Coronary artery (tissue), 2 donors: ENCODE results near the gene PI16.
"Not testable (repeated sequence)": the region's sequence is repeated elsewhere in the genome, so short reads cannot be mapped to it uniquely, and the experiment has no call there.

Experiments used
- DNase-seq: peaks from one replicate; pipeline ENCODE4 v3.0.0-alpha.2; 2017; ENCODE audit warnings: low spot score
- H3K27ac ChIP-seq, 2 donors: fragments of 200-600 bp; sonication (generic); one replicate each; pipeline ENCODE4 v1.5.1; 2016 to 2019
- H3K4me3 ChIP-seq: fragments of 200-600 bp; sonication (generic); 2 replicates; pipeline ENCODE4 v1.5.1; 2016; ENCODE audit warnings: mild to moderate bottlenecking, moderate library complexity
- TF ChIP-seq, protein P1 (sequence below): fragments of 200-600 bp; sonication (generic); IDR thresholded peaks from one replicate; pipeline ENCODE4 v1.5.1; 2019; ENCODE audit warnings: antibody characterized with exemption

The PI16 gene

DNA sequence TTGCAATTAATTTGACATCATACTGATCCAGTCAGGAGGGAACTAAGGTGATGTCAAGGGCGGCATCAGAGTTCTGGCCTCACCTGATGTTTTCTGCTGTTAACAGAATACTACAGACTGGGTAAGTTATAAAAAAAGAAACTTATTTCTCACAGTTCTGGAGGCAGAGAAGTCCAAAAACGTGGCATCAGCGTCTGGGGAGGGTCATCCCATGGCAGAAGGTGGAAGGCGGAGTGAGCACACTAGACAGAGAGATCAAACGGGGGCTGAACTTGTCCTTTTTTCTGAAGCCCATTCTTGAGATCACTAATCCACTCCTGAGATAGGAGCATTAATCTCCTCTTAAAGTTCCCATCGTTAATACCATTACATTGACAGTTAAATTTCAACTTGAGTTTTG, 34.7 kb downstream of the PI16 start:
- no peak for DNase-seq
- Histone ChIP-seq H3K27ac (no peak overlapping the region), H3K4me3 (no peak overlapping the region)
- TF ChIP-seq, protein P1, sequence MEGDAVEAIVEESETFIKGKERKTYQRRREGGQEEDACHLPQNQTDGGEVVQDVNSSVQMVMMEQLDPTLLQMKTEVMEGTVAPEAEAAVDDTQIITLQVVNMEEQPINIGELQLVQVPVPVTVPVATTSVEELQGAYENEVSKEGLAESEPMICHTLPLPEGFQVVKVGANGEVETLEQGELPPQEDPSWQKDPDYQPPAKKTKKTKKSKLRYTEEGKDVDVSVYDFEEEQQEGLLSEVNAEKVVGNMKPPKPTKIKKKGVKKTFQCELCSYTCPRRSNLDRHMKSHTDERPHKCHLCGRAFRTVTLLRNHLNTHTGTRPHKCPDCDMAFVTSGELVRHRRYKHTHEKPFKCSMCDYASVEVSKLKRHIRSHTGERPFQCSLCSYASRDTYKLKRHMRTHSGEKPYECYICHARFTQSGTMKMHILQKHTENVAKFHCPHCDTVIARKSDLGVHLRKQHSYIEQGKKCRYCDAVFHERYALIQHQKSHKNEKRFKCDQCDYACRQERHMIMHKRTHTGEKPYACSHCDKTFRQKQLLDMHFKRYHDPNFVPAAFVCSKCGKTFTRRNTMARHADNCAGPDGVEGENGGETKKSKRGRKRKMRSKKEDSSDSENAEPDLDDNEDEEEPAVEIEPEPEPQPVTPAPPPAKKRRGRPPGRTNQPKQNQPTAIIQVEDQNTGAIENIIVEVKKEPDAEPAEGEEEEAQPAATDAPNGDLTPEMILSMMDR: no peak

DNA sequence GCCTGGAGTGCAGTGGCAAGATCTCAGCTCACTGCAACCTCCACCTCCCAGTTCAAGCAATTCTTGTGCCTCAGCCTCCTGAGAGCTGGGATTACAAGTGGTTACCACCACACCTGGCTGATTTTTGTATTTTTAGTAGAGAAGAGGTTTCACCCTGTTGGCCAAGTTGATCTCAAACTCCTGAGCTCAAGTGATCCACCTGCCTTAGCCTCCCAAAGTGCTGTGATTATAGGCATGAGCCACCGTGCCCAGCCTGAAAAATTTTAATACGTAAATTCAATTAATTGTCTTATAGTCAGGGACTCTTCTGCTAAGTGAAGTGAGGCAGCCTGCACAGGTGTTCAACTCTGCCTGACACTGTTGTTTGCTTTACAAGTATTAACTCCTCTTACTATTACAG, 35.9 kb downstream of the PI16 start:
- DNase-seq, H3K27ac ChIP-seq, H3K4me3 ChIP-seq: not testable (repeated sequence)

GRCh38 chr6:36997811-36998722, 43.5 kb downstream of the PI16 start:
- no peak for DNase-seq

DNA sequence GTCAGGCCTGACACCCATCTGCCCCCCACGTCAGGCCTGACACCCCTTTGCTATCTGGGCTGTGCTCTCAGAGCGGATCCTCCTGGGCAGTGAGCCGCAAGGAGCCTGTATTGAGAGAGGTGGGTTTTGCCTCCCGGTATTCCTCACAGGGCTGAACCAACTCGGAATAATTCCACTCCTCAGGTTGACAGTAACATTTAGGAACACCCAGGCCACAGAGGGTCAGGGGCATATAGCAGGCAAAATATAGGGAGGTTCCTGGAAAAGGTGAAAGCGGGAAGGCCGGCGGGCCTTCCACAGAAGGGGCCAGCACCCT, 44.1 kb downstream of the PI16 start:
- Histone ChIP-seq H3K4me3 (no peak overlapping the region), H3K27ac (no peak overlapping the region)
- TF ChIP-seq, protein P1: no peak
- DNase-seq: no peak

More at GRCh38 chr6:36997811-36998722, 43.5 kb downstream of the PI16 start:
- TF ChIP-seq, protein P1: no peak
- no peak overlapping the region for H3K4me3 ChIP-seq
- H3K27ac ChIP-seq: no peak overlapping the region

DNA sequence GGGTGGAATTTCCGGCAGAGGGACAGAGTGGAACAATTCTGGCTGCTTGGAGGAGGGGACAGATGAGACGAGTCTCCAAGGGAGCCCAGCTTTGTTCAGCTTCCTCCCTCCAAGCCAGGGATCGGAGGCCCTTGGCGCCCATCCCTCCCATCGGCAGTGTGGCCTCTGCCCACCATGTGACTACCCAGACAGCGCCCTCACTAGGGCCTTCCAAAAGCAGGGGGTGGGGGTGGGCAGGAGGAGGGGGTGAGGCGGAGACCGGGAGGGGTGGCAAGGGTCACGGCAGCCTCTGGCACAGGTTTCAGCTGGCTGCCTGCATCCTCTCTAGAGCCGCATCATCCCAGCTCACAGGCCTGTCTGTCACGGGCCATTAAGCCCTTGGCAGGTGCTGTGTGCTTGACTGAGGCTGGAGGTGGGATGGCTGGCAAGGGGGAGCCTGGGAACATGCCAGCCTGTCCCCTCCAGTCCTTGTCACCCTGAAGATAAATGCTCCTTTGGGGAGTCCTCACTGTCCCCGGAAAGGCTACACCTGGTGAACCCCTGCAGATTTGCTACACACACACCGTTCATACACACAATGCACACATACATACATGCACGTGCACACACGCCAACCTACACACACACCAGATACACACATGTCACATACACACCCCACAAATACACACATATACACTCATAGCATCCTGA, 44.7 kb downstream of the PI16 start:
- DNase-seq: no peak
- TF ChIP-seq, protein P1: no peak
- Histone ChIP-seq H3K4me3 (no peak overlapping the region), H3K27ac (no peak overlapping the region)

DNA sequence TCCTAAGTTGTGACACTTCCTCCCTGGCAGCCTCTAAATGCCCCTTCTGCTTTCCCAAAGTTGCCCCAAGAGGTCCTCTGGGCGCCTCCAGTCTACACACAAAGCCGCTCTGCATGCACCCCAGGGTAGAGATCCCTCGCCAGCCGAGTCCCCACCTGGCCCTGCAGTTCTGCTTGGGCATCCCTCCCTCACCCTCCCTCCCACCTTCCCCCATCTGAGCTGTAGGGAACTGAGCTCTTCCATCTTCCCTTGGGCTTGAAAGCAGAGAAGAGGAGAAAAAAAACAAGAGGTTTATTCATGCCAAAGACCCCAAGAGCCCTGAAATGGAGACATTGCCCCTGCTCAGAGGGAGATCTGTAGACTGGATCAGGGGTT, 45.2 kb downstream of the PI16 start:
- TF ChIP-seq, protein P1: no peak
- DNase-seq: no peak
- H3K4me3 ChIP-seq: no peak overlapping the region
- no peak overlapping the region for H3K27ac ChIP-seq

DNA sequence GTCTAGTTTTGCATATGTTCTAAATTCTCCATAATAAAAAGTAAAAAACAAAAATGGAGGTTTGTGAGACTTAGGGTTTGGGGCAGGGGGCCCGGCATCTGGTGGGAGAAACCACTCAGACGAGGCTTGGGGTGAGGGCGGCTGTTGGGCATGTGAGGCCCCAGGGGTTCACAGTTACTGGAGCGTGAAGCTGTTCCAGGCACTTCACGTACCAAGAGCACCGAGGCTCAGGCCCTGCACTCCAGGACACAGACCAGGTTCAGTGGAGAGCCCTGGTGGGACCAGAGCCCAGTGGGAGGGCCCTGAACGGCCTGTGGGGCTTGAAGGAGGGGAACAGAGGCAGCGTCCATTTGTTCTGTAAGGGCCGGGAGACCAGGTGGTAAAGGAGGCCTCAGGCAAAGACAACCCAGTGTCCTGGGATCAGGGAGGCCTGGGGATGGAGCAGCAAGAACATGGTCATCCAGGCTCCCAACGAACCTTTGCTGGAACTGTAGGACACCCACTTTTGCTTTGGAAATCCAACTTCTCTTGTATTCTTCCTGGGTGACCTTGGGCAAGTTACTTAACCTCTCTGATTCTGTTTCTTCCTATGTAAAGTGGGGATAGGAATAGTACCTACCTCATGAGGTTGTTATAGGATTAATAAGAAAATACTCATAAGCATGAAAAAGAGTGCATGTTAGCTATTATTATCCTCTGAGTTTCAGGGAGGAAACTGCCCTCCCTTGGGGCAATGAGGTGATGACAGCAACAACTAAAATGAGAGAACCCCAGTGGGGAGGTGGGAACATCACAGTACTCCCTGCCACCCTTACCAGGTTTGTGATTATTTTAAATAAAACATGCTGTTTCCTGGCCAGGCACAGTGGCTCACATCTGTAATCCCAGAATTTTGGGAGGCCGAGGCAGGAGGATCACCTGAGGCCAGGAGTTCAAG, 49.8 kb downstream of the PI16 start:
- DNase-seq: no peak
- no peak overlapping the region for H3K4me3 ChIP-seq
- TF ChIP-seq, protein P1: no peak
- no peak overlapping the region for H3K27ac ChIP-seq
